Lower leg skin (tissue), 3 donors: ENCODE measurements around the gene CC2D2A.

ENCODE experiments used
- POLR2A ChIP-seq, 2 donors: fragments of 450-650 bp; IDR thresholded peaks; one replicate each; pipeline ENCODE4 v1.6.1; 2016 to 2017; ENCODE audit warnings: antibody characterized with exemption in 2 of 2, mild to moderate bottlenecking in 1 of 2, moderate library complexity in 1 of 2
- TF ChIP-seq, protein P1 (sequence below), 3 donors: fragments of 450-650 bp; IDR thresholded peaks; one replicate each; pipeline ENCODE4 v1.5.1; 2016; ENCODE audit warnings: antibody characterized with exemption in 3 of 3, mild to moderate bottlenecking in 3 of 3, moderate library complexity in 2 of 3

GRCh38 chr4:15481961-15482745 lies 12.5 kb downstream of the CC2D2A start:
- no peak for TF ChIP-seq POLR2A (IDR thresholded peaks at IDR 0.05)
- TF ChIP-seq, protein P1, sequence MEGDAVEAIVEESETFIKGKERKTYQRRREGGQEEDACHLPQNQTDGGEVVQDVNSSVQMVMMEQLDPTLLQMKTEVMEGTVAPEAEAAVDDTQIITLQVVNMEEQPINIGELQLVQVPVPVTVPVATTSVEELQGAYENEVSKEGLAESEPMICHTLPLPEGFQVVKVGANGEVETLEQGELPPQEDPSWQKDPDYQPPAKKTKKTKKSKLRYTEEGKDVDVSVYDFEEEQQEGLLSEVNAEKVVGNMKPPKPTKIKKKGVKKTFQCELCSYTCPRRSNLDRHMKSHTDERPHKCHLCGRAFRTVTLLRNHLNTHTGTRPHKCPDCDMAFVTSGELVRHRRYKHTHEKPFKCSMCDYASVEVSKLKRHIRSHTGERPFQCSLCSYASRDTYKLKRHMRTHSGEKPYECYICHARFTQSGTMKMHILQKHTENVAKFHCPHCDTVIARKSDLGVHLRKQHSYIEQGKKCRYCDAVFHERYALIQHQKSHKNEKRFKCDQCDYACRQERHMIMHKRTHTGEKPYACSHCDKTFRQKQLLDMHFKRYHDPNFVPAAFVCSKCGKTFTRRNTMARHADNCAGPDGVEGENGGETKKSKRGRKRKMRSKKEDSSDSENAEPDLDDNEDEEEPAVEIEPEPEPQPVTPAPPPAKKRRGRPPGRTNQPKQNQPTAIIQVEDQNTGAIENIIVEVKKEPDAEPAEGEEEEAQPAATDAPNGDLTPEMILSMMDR (IDR thresholded peaks at IDR 0.05): no peak
